Astrocyte (in vitro differentiated cells and primary cell): ENCODE data around the gene UCP2.

Source experiments
- CTCF ChIP-seq: IDR thresholded peaks from 2 replicates; pipeline ENCODE4 v1.5.1; 2011; ENCODE audit warnings: low read depth, mild to moderate bottlenecking, inconsistent platforms, low read length, moderate library complexity; ENCODE audit not compliant: insufficient read depth
- EZH2 ChIP-seq: IDR thresholded peaks from 2 replicates; pipeline ENCODE4 v1.6.1; 2012; ENCODE audit warnings: mild to moderate bottlenecking, low read length, inconsistent platforms; ENCODE audit not compliant: insufficient read depth

- TF ChIP-seq CTCF (no peak), EZH2 (no peak)
These were observed 14.6 kb upstream of the UCP2 start for GRCh38 chr11:73997120-73997770.
